GM21723 (cell line): ENCODE data around the gene TBCE.
"Not testable (repeated sequence)": the region's sequence is repeated elsewhere in the genome, so short reads cannot be mapped to it uniquely, and the experiment has no call there.

Source experiments
- ATAC-seq: cut with Tn5 transposase; IDR thresholded peaks from one replicate; pipeline ENCODE4 v1.9.1; 2021; ENCODE audit warnings: mild to moderate bottlenecking, moderate library complexity; ENCODE audit not compliant: unreplicated experiment

TBCE gene

GRCh38 chr1:235351441-235351840, 15.8 kb upstream of the TBCE start:
- no peak for ATAC-seq

- ATAC-seq: no peak
Measured at GRCh38 chr1:235351898-235352297, 15.3 kb upstream of the TBCE start.

- ATAC-seq: no peak
Measured at GRCh38 chr1:235357485-235358373, 9.5 kb upstream of the TBCE start.

- no peak for ATAC-seq
Measured at GRCh38 chr1:235358899-235359298, 8.3 kb upstream of the TBCE start.

- ATAC-seq: not testable (repeated sequence)
Measured at GRCh38 chr1:235364189-235364588, 3.0 kb upstream of the TBCE start.

GRCh38 chr1:235366286-235366685, 941 bp upstream of the TBCE start:
- no peak for ATAC-seq

- no peak for ATAC-seq
Measured at GRCh38 chr1:235368428-235368827, 1.2 kb downstream of the TBCE start.

- ATAC-seq: no peak
Measured at GRCh38 chr1:235369802-235370201, 2.6 kb downstream of the TBCE start.

- ATAC-seq: no peak
Measured at GRCh38 chr1:235375919-235376605, 8.8 kb downstream of the TBCE start.

GRCh38 chr1:235378134-235378735, 11.0 kb downstream of the TBCE start:
- ATAC-seq: not testable (repeated sequence)

GRCh38 chr1:235381955-235382739, 14.9 kb downstream of the TBCE start:
- not testable (repeated sequence) for ATAC-seq

GRCh38 chr1:235385633-235386032, 18.4 kb downstream of the TBCE start:
- not testable (repeated sequence) for ATAC-seq

GRCh38 chr1:235391874-235392273, 24.6 kb downstream of the TBCE start:
- ATAC-seq: no peak

- ATAC-seq: no peak
Measured at GRCh38 chr1:235397733-235398132, 30.5 kb downstream of the TBCE start.

GRCh38 chr1:235399661-235400060, 32.4 kb downstream of the TBCE start:
- no peak for ATAC-seq

GRCh38 chr1:235401251-235401650, 34.0 kb downstream of the TBCE start:
- ATAC-seq: no peak

- no peak for ATAC-seq
Measured at GRCh38 chr1:235402457-235403200, 35.4 kb downstream of the TBCE start.

GRCh38 chr1:235403593-235403992, 36.4 kb downstream of the TBCE start:
- no peak for ATAC-seq

GRCh38 chr1:235404190-235404589, 37.0 kb downstream of the TBCE start:
- no peak for ATAC-seq

- ATAC-seq: no peak
Measured at GRCh38 chr1:235407419-235407818, 40.2 kb downstream of the TBCE start.
